ENCODE data around the gene AIPL1. TPM values are rescaled to one million over a fixed set of nuclear protein-coding genes. Genes with fewer than 3 reads are reported as not detected.

Gene AIPL1
- total RNA-seq, 4 donors from 2014 or later = not detected

GRCh38 chr17:6479622-6480302 lies 44.8 kb upstream of the AIPL1 start:
- no peak overlapping the region for H3K27ac ChIP-seq
- H3K27me3 ChIP-seq = no peaks in the 10 kb centered on the region
- H3K4me3 ChIP-seq = no peak overlapping the region
- peaks cover 0 to 16% (median 0%) of the 10 kb centered on the region in 3 donors for H3K36me3 ChIP-seq
- WGBS, 2 donors = 41 to 42% methylated on average over 12 to 13 of the region's 13 CpGs
- no peak for TF ChIP-seq CTCF (IDR thresholded peaks at IDR 0.05)
- no peak for TF ChIP-seq EP300 (IDR thresholded peaks at IDR 0.05)
- TF ChIP-seq POLR2A (IDR thresholded peaks at IDR 0.05) = no peak
- DNase-seq (ENCODE audit: low spot score in 2 of 2) = peak in 1 of 2 donors; percentile 13
- H3K9me3 ChIP-seq = no peaks in the 10 kb centered on the region
- H3K4me1 ChIP-seq = no peaks in the 10 kb centered on the region

- H3K4me3 ChIP-seq = no peak overlapping the region
- no peaks in the 10 kb centered on the region for H3K9me3 ChIP-seq
- peaks cover 0 to 11% (median 0%) of the 10 kb centered on the region in 3 donors for H3K36me3 ChIP-seq
- DNase-seq (ENCODE audit: low spot score in 2 of 2) = no peak
- no peak overlapping the region for H3K27ac ChIP-seq
- TF ChIP-seq POLR2A (IDR thresholded peaks at IDR 0.05) (no peak), EP300 (IDR thresholded peaks at IDR 0.05) (no peak), CTCF (IDR thresholded peaks at IDR 0.05) (no peak)
- no peaks in the 10 kb centered on the region for H3K4me1 ChIP-seq
- H3K27me3 ChIP-seq = no peaks in the 10 kb centered on the region
- 85 to 88% methylated on average over 11 of the region's 11 CpGs for WGBS, 2 donors
Measured at GRCh38 chr17:6478486-6478885, 43.6 kb upstream of the AIPL1 start.

- no peak for TF ChIP-seq CTCF (IDR thresholded peaks at IDR 0.05)
- no peak for TF ChIP-seq POLR2A (IDR thresholded peaks at IDR 0.05)
- TF ChIP-seq EP300 (IDR thresholded peaks at IDR 0.05) = no peak
- Histone ChIP-seq H3K4me1 (no peaks in the 10 kb centered on the region), H3K4me3 (no peak overlapping the region), H3K27me3 (no peaks in the 10 kb centered on the region), H3K9me3 (no peaks in the 10 kb centered on the region), H3K36me3 (peaks cover 0 to 9% (median 0%) of the 10 kb centered on the region in 3 donors), H3K27ac (no peak overlapping the region)
- DNase-seq (ENCODE audit: low spot score in 2 of 2) = no peak
- 90 to 91% methylated on average over 9 to 14 of the region's 14 CpGs for WGBS, 2 donors
Measured at GRCh38 chr17:6477831-6478383, 43.0 kb upstream of the AIPL1 start.

- Histone ChIP-seq H3K36me3 (peaks cover 0 to 9% (median 0%) of the 10 kb centered on the region in 3 donors), H3K9me3 (no peaks in the 10 kb centered on the region), H3K4me1 (peaks cover 0 to 7% (median 0%) of the 10 kb centered on the region in 4 donors), H3K4me3 (no peak overlapping the region), H3K27ac (no peak overlapping the region), H3K27me3 (no peaks in the 10 kb centered on the region)
- 81 to 87% methylated on average over 10 of the region's 10 CpGs for WGBS, 2 donors
- no peak for DNase-seq (ENCODE audit: low spot score in 2 of 2)
- TF ChIP-seq EP300 (IDR thresholded peaks at IDR 0.05) (no peak), POLR2A (IDR thresholded peaks at IDR 0.05) (no peak), CTCF (IDR thresholded peaks at IDR 0.05) (no peak)
Measured at GRCh38 chr17:6476810-6477179, 41.9 kb upstream of the AIPL1 start.

GRCh38 chr17:6476076-6476809 lies 41.3 kb upstream of the AIPL1 start:
- Histone ChIP-seq H3K36me3 (peaks cover 0 to 9% (median 0%) of the 10 kb centered on the region in 3 donors), H3K27ac (no peak overlapping the region), H3K27me3 (no peaks in the 10 kb centered on the region), H3K4me3 (no peak overlapping the region), H3K9me3 (no peaks in the 10 kb centered on the region), H3K4me1 (peaks cover 0 to 13% (median 0%) of the 10 kb centered on the region in 4 donors)
- TF ChIP-seq CTCF (IDR thresholded peaks at IDR 0.05) = no peak
- no peak for TF ChIP-seq EP300 (IDR thresholded peaks at IDR 0.05)
- TF ChIP-seq POLR2A (IDR thresholded peaks at IDR 0.05) = no peak
- no peak for DNase-seq (ENCODE audit: low spot score in 2 of 2)
- WGBS, 2 donors = 68 to 70% methylated on average over 8 of the region's 8 CpGs
